ENCODE results near the gene GALNT8.

GALNT8 gene

GRCh38 chr12:4786795-4787194 lies 66.6 kb downstream of the GALNT8 start:
- Histone ChIP-seq H3K36me3 (ENCODE audit: control insufficient read depth, low read length) (no peaks in the 10 kb centered on the region), H3K4me3 (ENCODE audit: low read length) (no peak overlapping the region), H3K9me2 (replicated peaks; ENCODE audit: control insufficient read depth, low read length) (no peaks in the 10 kb centered on the region), H3K27ac (ENCODE audit: low read depth, low read length) (no peak overlapping the region), H3K9me3 (ENCODE audit: control insufficient read depth, insufficient read depth, low read length) (no peaks in the 10 kb centered on the region), H3K4me1 (ENCODE audit: control insufficient read depth, low read length) (no peaks in the 10 kb centered on the region), H4K20me1 (ENCODE audit: control insufficient read depth, insufficient read depth, low read depth, low read length) (no peaks in the 10 kb centered on the region), H3F3A (ENCODE audit: control insufficient read depth, insufficient read depth) (no peaks in the 10 kb centered on the region), H3K79me2 (ENCODE audit: control insufficient read depth, low read length) (no peaks in the 10 kb centered on the region), H3K4me2 (ENCODE audit: low read length) (no peak overlapping the region), H3K27me3 (ENCODE audit: control insufficient read depth, low read length) (peaks cover 11% of the 10 kb centered on the region)
- TF ChIP-seq EZH2phosphoT487 (IDR thresholded peaks at IDR 0.05; ENCODE audit: borderline replicate concordance, low read length) = no peak
- TF ChIP-seq CTCF (IDR thresholded peaks at IDR 0.05; ENCODE audit: low read depth, low read length, poor library complexity, severe bottlenecking) = no peak

- Histone ChIP-seq H3K79me2 (ENCODE audit: control insufficient read depth, low read length) (no peaks in the 10 kb centered on the region), H3K27ac (ENCODE audit: low read depth, low read length) (no peak overlapping the region), H3K4me1 (ENCODE audit: control insufficient read depth, low read length) (no peaks in the 10 kb centered on the region), H3K4me3 (ENCODE audit: low read length) (no peak overlapping the region), H3K27me3 (ENCODE audit: control insufficient read depth, low read length) (peaks cover 11% of the 10 kb centered on the region), H4K20me1 (ENCODE audit: control insufficient read depth, insufficient read depth, low read depth, low read length) (no peaks in the 10 kb centered on the region), H3K4me2 (ENCODE audit: low read length) (no peak overlapping the region), H3F3A (ENCODE audit: control insufficient read depth, insufficient read depth) (no peaks in the 10 kb centered on the region), H3K36me3 (ENCODE audit: control insufficient read depth, low read length) (no peaks in the 10 kb centered on the region), H3K9me2 (replicated peaks; ENCODE audit: control insufficient read depth, low read length) (no peaks in the 10 kb centered on the region), H3K9me3 (ENCODE audit: control insufficient read depth, insufficient read depth, low read length) (no peaks in the 10 kb centered on the region)
- TF ChIP-seq EZH2phosphoT487 (IDR thresholded peaks at IDR 0.05; ENCODE audit: borderline replicate concordance, low read length) = no peak
- no peak for TF ChIP-seq CTCF (IDR thresholded peaks at IDR 0.05; ENCODE audit: low read depth, low read length, poor library complexity, severe bottlenecking)
Observed at GRCh38 chr12:4787965-4788364, 67.8 kb downstream of the GALNT8 start.

- no peaks in the 10 kb centered on the region for H3K9me2 ChIP-seq (replicated peaks; ENCODE audit: control insufficient read depth, low read length)
- no peak overlapping the region for H3K4me3 ChIP-seq (ENCODE audit: low read length)
- H3F3A ChIP-seq (ENCODE audit: control insufficient read depth, insufficient read depth) = no peaks in the 10 kb centered on the region
- H3K4me2 ChIP-seq (ENCODE audit: low read length) = no peak overlapping the region
- no peaks in the 10 kb centered on the region for H3K36me3 ChIP-seq (ENCODE audit: control insufficient read depth, low read length)
- H3K27me3 ChIP-seq (ENCODE audit: control insufficient read depth, low read length) = peaks cover 6% of the 10 kb centered on the region
- H3K27ac ChIP-seq (ENCODE audit: low read depth, low read length) = no peak overlapping the region
- H4K20me1 ChIP-seq (ENCODE audit: control insufficient read depth, insufficient read depth, low read depth, low read length) = no peaks in the 10 kb centered on the region
- TF ChIP-seq EZH2phosphoT487 (IDR thresholded peaks at IDR 0.05; ENCODE audit: borderline replicate concordance, low read length) (no peak), CTCF (IDR thresholded peaks at IDR 0.05; ENCODE audit: low read depth, low read length, poor library complexity, severe bottlenecking) (no peak)
- no peaks in the 10 kb centered on the region for H3K79me2 ChIP-seq (ENCODE audit: control insufficient read depth, low read length)
- no peaks in the 10 kb centered on the region for H3K4me1 ChIP-seq (ENCODE audit: control insufficient read depth, low read length)
- no peaks in the 10 kb centered on the region for H3K9me3 ChIP-seq (ENCODE audit: control insufficient read depth, insufficient read depth, low read length)
Observed at GRCh38 chr12:4789776-4790175, 69.6 kb downstream of the GALNT8 start.

- no peak for TF ChIP-seq EZH2phosphoT487 (IDR thresholded peaks at IDR 0.05; ENCODE audit: borderline replicate concordance, low read length)
- no peak for TF ChIP-seq CTCF (IDR thresholded peaks at IDR 0.05; ENCODE audit: low read depth, low read length, poor library complexity, severe bottlenecking)
Observed at GRCh38 chr12:4791497-4791896, 71.3 kb downstream of the GALNT8 start.

More at GRCh38 chr12:4791497-4791896, 71.3 kb downstream of the GALNT8 start:
- Histone ChIP-seq H3F3A (ENCODE audit: control insufficient read depth, insufficient read depth) (no peaks in the 10 kb centered on the region), H3K79me2 (ENCODE audit: control insufficient read depth, low read length) (no peaks in the 10 kb centered on the region), H3K36me3 (ENCODE audit: control insufficient read depth, low read length) (no peaks in the 10 kb centered on the region), H3K9me2 (replicated peaks; ENCODE audit: control insufficient read depth, low read length) (no peaks in the 10 kb centered on the region), H3K27me3 (ENCODE audit: control insufficient read depth, low read length) (no peaks in the 10 kb centered on the region; the same call in 1 of the 2 replicates), H3K4me3 (ENCODE audit: low read length) (no peak overlapping the region), H3K4me2 (ENCODE audit: low read length) (no peak overlapping the region), H4K20me1 (ENCODE audit: control insufficient read depth, insufficient read depth, low read depth, low read length) (no peaks in the 10 kb centered on the region), H3K27ac (ENCODE audit: low read depth, low read length) (no peak overlapping the region), H3K4me1 (ENCODE audit: control insufficient read depth, low read length) (no peaks in the 10 kb centered on the region), H3K9me3 (ENCODE audit: control insufficient read depth, insufficient read depth, low read length) (no peaks in the 10 kb centered on the region)
